HEK293 (cell line): ENCODE results near the gene SH3BP1.

Source experiments
- EGR2 ChIP-seq: fragments of 450-650 bp; formaldehyde crosslinking; IDR thresholded peaks from 2 replicates; pipeline ENCODE4 v1.5.1; 2016; ENCODE audit warnings: low read depth, missing biosample characterization, missing genetic modification characterization
- GLI2 ChIP-seq: fragments of 450-650 bp; formaldehyde crosslinking; IDR thresholded peaks from 2 replicates; pipeline ENCODE4; 2017; ENCODE audit warnings: missing biosample characterization, missing genetic modification characterization, low read depth, borderline replicate concordance
- GLIS1 ChIP-seq: fragments of 450-650 bp; formaldehyde crosslinking; IDR thresholded peaks from 2 replicates; pipeline ENCODE4 v1.5.1; 2016; ENCODE audit warnings: missing biosample characterization, missing genetic modification characterization
- GLIS2 ChIP-seq: fragments of 450-650 bp; formaldehyde crosslinking; IDR thresholded peaks from 2 replicates; pipeline ENCODE4 v1.5.1; 2016; ENCODE audit warnings: missing biosample characterization, missing genetic modification characterization
- HIC1 ChIP-seq: fragments of 450-650 bp; formaldehyde crosslinking; IDR thresholded peaks from 2 replicates; pipeline ENCODE4 v1.5.1; 2016; ENCODE audit warnings: missing biosample characterization, missing genetic modification characterization
- IKZF3 ChIP-seq: fragments of 450-650 bp; IDR thresholded peaks from 2 replicates; pipeline ENCODE4 v1.5.0; 2018; ENCODE audit warnings: missing biosample characterization, mild to moderate bottlenecking, missing genetic modification characterization, moderate library complexity
- KLF1 ChIP-seq: fragments of 450-650 bp; formaldehyde crosslinking; IDR thresholded peaks from 2 replicates; pipeline ENCODE4 v1.5.1; 2016; ENCODE audit warnings: missing biosample characterization, missing genetic modification characterization
- PRDM10 ChIP-seq: fragments of 450-650 bp; formaldehyde crosslinking; IDR thresholded peaks from 2 replicates; pipeline ENCODE4 v1.5.1; 2016; ENCODE audit warnings: missing biosample characterization, missing genetic modification characterization
- SCRT1 ChIP-seq: fragments of 450-650 bp; formaldehyde crosslinking; IDR thresholded peaks from 2 replicates; pipeline ENCODE4 v1.5.1; 2016; ENCODE audit warnings: missing biosample characterization, missing genetic modification characterization, borderline replicate concordance
- TRIM28 ChIP-seq: IDR thresholded peaks from 2 replicates; pipeline ENCODE4 v1.6.1; 2011; ENCODE audit warnings: low read length, control low read depth, borderline replicate concordance
- ZBTB10 ChIP-seq: fragments of 450-650 bp; formaldehyde crosslinking; IDR thresholded peaks from 2 replicates; pipeline ENCODE4 v1.5.1; 2016; ENCODE audit warnings: missing biosample characterization, missing genetic modification characterization
- ZBTB17 ChIP-seq: fragments of 450-650 bp; formaldehyde crosslinking; IDR thresholded peaks from 2 replicates; pipeline ENCODE4 v1.5.1; 2016; ENCODE audit warnings: missing biosample characterization, missing genetic modification characterization
- ZBTB20 ChIP-seq: fragments of 450-650 bp; formaldehyde crosslinking; IDR thresholded peaks from 2 replicates; pipeline ENCODE4 v1.5.1; 2016; ENCODE audit warnings: missing biosample characterization, missing genetic modification characterization
- ZBTB48 ChIP-seq: fragments of 450-650 bp; formaldehyde crosslinking; IDR thresholded peaks from 2 replicates; pipeline ENCODE4 v1.5.1; 2016; ENCODE audit warnings: missing biosample characterization, missing genetic modification characterization
- ZBTB8A ChIP-seq: fragments of 450-650 bp; formaldehyde crosslinking; IDR thresholded peaks from 2 replicates; pipeline ENCODE4 v1.5.1; 2016; ENCODE audit warnings: missing biosample characterization, missing genetic modification characterization
- ZFHX2 ChIP-seq: fragments of 450-650 bp; formaldehyde crosslinking; conservative IDR thresholded peaks from 2 replicates; pipeline ENCODE4 v1.5.1; 2016; ENCODE audit warnings: missing biosample characterization, missing genetic modification characterization
- ZNF223 ChIP-seq: fragments of 450-650 bp; formaldehyde crosslinking; IDR thresholded peaks from 2 replicates; pipeline ENCODE4 v1.5.1; 2016; ENCODE audit warnings: missing biosample characterization, missing genetic modification characterization
- ZNF394 ChIP-seq: fragments of 450-650 bp; formaldehyde crosslinking; IDR thresholded peaks from 2 replicates; pipeline ENCODE4 v1.5.1; 2016; ENCODE audit warnings: missing biosample characterization, missing genetic modification characterization, mild to moderate bottlenecking, moderate library complexity, borderline replicate concordance
- ZNF561 ChIP-seq: fragments of 450-650 bp; IDR thresholded peaks from 2 replicates; pipeline ENCODE4 v1.5.1; 2018; ENCODE audit warnings: missing biosample characterization, missing genetic modification characterization, borderline replicate concordance
- ZNF571 ChIP-seq: fragments of 450-650 bp; formaldehyde crosslinking; IDR thresholded peaks from 2 replicates; pipeline ENCODE4 v1.5.0; 2017; ENCODE audit warnings: missing biosample characterization, missing genetic modification characterization
- ZNF585B ChIP-seq: fragments of 450-650 bp; formaldehyde crosslinking; IDR thresholded peaks from 2 replicates; pipeline ENCODE4 v1.5.1; 2016; ENCODE audit warnings: missing biosample characterization, missing genetic modification characterization
- ZNF600 ChIP-seq: fragments of 450-650 bp; formaldehyde crosslinking; IDR thresholded peaks from 2 replicates; pipeline ENCODE4 v1.5.1; 2016; ENCODE audit warnings: missing biosample characterization, missing genetic modification characterization
- ZNF623 ChIP-seq: fragments of 450-650 bp; formaldehyde crosslinking; IDR thresholded peaks from 2 replicates; pipeline ENCODE4 v1.5.1; 2016; ENCODE audit warnings: missing biosample characterization, missing genetic modification characterization
- ZNF624 ChIP-seq: fragments of 450-650 bp; formaldehyde crosslinking; IDR thresholded peaks from 2 replicates; pipeline ENCODE4 v1.5.1; 2017; ENCODE audit warnings: missing biosample characterization, missing genetic modification characterization
- ZNF629 ChIP-seq: fragments of 450-650 bp; formaldehyde crosslinking; IDR thresholded peaks from 2 replicates; pipeline ENCODE4 v1.5.1; 2017; ENCODE audit warnings: missing biosample characterization, missing genetic modification characterization
- ZXDB ChIP-seq: fragments of 450-650 bp; formaldehyde crosslinking; IDR thresholded peaks from 2 replicates; pipeline ENCODE4 v1.5.1; 2016; ENCODE audit warnings: missing biosample characterization, missing genetic modification characterization
- TF ChIP-seq, protein P1 (sequence below): fragments of 450-650 bp; formaldehyde crosslinking; IDR thresholded peaks from 2 replicates; pipeline ENCODE4 v1.5.1; 2016; ENCODE audit warnings: missing biosample characterization, missing genetic modification characterization
- TF ChIP-seq, protein P2 (sequence below): fragments of 450-650 bp; formaldehyde crosslinking; IDR thresholded peaks from 2 replicates; pipeline ENCODE4 v1.5.1; 2017; ENCODE audit warnings: missing biosample characterization, missing genetic modification characterization

Gene SH3BP1

DNA sequence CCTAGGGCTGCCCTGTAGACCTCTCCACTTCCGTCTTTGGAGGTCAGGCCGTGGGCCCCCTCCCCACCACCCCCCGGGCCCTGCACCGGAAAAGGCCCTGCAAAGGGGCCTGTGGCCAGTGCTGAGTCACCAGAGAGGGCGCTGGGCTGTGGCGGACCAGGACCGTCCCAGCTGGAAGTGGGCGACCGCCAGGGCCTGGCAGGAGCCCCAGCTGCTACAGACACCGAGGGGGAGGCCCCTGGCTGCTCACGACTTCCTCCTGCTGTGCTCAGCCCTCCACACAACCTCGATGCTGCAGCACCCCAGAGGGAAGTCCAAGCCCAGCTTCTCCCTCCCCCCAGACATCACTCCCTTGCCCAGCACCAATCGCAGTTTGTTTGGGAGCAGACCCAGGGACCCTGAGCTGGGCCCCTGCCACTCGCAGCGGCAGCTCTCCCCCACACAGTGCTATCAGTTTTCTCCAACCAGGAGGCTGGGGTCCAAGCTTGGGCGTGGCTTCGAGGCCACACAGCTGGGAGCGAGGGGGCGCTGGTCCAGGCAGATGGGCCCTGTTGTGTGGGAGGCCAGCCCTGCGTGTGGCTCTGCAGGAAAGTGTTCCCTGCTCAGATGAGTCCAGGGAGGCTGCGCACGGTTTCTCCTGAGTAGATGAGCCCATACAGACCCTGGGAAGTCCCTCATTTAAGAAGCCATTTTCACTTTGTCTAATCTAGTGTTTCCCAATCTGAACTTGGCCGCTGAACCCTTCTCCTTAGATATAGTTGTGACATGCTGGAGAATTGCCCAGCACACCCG is 5.6 kb upstream of the SH3BP1 start (continued):
- TF ChIP-seq PRDM10 (tag by site-specific recombination): peak; percentile 78
- TF ChIP-seq GLI2 (tag by site-specific recombination): no peak
- TF ChIP-seq ZBTB10: peak; percentile 30; the same call in 1 of the 2 replicates
- TF ChIP-seq ZBTB8A (tag by site-specific recombination): peak; percentile 90
- TF ChIP-seq ZXDB (tag by site-specific recombination): 0 out of 2 replicates have a peak, but pooled peaks have one; percentile 35
- TF ChIP-seq ZBTB20: peak; percentile 73
- TF ChIP-seq ZBTB17 (tag by site-specific recombination): peak; percentile 72; the same call in 1 of the 2 replicates
- 0 out of 2 replicates have a peak, but pooled peaks have one; percentile 73 for TF ChIP-seq ZNF223 (tag by site-specific recombination)
- TF ChIP-seq ZNF585B: no peak
- TF ChIP-seq ZNF571 (tag by site-specific recombination): no peak
- peak; percentile 81 for TF ChIP-seq EGR2 (tag by site-specific recombination)
- peak; percentile 55; the same call in 1 of the 2 replicates for TF ChIP-seq TRIM28
- TF ChIP-seq KLF1 (tag by site-specific recombination): no peak
- TF ChIP-seq ZBTB48 (tag by site-specific recombination): peak; percentile 93
- TF ChIP-seq IKZF3 (tag by site-specific recombination): 0 out of 2 replicates have a peak, but pooled peaks have one; percentile 32
- peak; percentile 91 for TF ChIP-seq ZFHX2 (tag by site-specific recombination)
- peak; percentile 71; the same call in 1 of the 2 replicates for TF ChIP-seq ZNF394 (tag by site-specific recombination)
- peak; percentile 53 for TF ChIP-seq ZNF623
- 0 out of 2 replicates have a peak, but pooled peaks have one; percentile 31 for TF ChIP-seq ZNF629 (tag by site-specific recombination)
- TF ChIP-seq HIC1 (tag by site-specific recombination): peak; percentile 74
- TF ChIP-seq, protein P1, sequence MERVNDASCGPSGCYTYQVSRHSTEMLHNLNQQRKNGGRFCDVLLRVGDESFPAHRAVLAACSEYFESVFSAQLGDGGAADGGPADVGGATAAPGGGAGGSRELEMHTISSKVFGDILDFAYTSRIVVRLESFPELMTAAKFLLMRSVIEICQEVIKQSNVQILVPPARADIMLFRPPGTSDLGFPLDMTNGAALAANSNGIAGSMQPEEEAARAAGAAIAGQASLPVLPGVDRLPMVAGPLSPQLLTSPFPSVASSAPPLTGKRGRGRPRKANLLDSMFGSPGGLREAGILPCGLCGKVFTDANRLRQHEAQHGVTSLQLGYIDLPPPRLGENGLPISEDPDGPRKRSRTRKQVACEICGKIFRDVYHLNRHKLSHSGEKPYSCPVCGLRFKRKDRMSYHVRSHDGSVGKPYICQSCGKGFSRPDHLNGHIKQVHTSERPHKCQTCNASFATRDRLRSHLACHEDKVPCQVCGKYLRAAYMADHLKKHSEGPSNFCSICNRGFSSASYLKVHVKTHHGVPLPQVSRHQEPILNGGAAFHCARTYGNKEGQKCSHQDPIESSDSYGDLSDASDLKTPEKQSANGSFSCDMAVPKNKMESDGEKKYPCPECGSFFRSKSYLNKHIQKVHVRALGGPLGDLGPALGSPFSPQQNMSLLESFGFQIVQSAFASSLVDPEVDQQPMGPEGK (tag by site-specific recombination): peak; percentile 80
- peak; percentile 97 for TF ChIP-seq GLIS1 (tag by site-specific recombination)
- no peak for TF ChIP-seq SCRT1 (tag by site-specific recombination)
- TF ChIP-seq ZNF561 (tag by site-specific recombination): peak; percentile 78
- TF ChIP-seq ZNF624 (tag by site-specific recombination): no peak
- TF ChIP-seq GLIS2 (tag by site-specific recombination): peak; percentile 94
- peak; percentile 75 for TF ChIP-seq ZNF600
- TF ChIP-seq, protein P2, sequence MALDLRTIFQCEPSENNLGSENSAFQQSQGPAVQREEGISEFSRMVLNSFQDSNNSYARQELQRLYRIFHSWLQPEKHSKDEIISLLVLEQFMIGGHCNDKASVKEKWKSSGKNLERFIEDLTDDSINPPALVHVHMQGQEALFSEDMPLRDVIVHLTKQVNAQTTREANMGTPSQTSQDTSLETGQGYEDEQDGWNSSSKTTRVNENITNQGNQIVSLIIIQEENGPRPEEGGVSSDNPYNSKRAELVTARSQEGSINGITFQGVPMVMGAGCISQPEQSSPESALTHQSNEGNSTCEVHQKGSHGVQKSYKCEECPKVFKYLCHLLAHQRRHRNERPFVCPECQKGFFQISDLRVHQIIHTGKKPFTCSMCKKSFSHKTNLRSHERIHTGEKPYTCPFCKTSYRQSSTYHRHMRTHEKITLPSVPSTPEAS (tag by site-specific recombination): no peak
